Breast epithelium (tissue), 3 donors: ENCODE data around the gene EMILIN3.

Experiments used
- POLR2A ChIP-seq: fragments of 450-650 bp; IDR thresholded peaks from one replicate; pipeline ENCODE4 v1.6.1; 2016; ENCODE audit warnings: antibody characterized with exemption, mild to moderate bottlenecking, moderate library complexity
- TF ChIP-seq, protein P1 (sequence below), 3 donors: fragments of 450-650 bp; IDR thresholded peaks; one replicate each; pipeline ENCODE4 v1.5.1; 2016 to 2017; ENCODE audit warnings: antibody characterized with exemption in 3 of 3, mild to moderate bottlenecking in 3 of 3, moderate library complexity in 3 of 3

DNA sequence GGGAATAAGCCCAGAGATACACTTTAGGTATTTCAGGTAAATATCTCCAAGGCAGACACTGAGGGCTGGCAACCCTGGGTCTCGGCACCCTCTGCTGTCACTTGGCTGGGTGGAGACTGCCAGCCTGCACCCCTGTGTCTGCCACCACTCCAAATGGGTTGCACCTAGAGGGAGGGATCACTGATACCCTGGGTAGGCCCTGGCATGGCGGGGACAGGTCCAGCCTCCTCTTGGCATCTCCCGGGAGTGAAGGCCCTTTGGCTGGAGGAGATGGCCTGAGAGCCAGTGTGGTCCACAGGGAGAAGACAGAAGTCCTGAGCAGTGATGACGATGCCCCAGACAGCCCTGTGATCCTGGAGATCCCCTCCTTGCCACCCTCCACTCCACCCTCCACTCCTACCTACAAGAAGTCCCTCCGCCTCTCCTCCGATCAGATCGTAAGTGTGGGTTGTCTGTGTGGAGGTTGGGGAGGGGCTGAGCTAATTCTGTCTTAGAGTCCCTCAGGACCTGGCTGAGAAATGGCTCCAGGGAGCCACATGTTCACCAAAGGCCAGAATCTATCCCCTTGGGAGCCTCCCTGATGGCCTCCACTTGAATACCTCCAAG is 10.9 kb downstream of the EMILIN3 start:
- TF ChIP-seq, protein P1, sequence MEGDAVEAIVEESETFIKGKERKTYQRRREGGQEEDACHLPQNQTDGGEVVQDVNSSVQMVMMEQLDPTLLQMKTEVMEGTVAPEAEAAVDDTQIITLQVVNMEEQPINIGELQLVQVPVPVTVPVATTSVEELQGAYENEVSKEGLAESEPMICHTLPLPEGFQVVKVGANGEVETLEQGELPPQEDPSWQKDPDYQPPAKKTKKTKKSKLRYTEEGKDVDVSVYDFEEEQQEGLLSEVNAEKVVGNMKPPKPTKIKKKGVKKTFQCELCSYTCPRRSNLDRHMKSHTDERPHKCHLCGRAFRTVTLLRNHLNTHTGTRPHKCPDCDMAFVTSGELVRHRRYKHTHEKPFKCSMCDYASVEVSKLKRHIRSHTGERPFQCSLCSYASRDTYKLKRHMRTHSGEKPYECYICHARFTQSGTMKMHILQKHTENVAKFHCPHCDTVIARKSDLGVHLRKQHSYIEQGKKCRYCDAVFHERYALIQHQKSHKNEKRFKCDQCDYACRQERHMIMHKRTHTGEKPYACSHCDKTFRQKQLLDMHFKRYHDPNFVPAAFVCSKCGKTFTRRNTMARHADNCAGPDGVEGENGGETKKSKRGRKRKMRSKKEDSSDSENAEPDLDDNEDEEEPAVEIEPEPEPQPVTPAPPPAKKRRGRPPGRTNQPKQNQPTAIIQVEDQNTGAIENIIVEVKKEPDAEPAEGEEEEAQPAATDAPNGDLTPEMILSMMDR (IDR thresholded peaks at IDR 0.05) = no peak
- TF ChIP-seq POLR2A = no peak
